Lower lobe of right lung (tissue), 2 donors: ENCODE data around the gene UTS2B. TPM values are rescaled to one million over a fixed set of nuclear protein-coding genes. Genes with fewer than 3 reads are reported as not detected.

Experiments
- ATAC-seq, 2 donors: fragments of 200-7000 bp; cut with Tn5 transposase; one replicate each; pipeline ENCODE4 v1.9.1; 2020 to 2022; ENCODE audit warnings: mild to moderate bottlenecking in 2 of 2, moderate library complexity in 2 of 2
- DNase-seq: peaks from one replicate; pipeline ENCODE4 v3.0.0-alpha.2; 2020
- H3K27ac ChIP-seq: fragments of 200-600 bp; one replicate; pipeline ENCODE4 v1.8.0; 2022
- H3K27me3 ChIP-seq: fragments of 200-600 bp; one replicate; pipeline ENCODE4 v1.8.0; 2022; ENCODE audit warnings: low read depth
- H3K36me3 ChIP-seq: fragments of 200-600 bp; one replicate; pipeline ENCODE4 v1.8.0; 2022; ENCODE audit warnings: mild to moderate bottlenecking
- H3K4me1 ChIP-seq: fragments of 200-600 bp; one replicate; pipeline ENCODE4 v1.8.0; 2022
- H3K4me3 ChIP-seq: fragments of 200-600 bp; one replicate; pipeline ENCODE4 v1.8.0; 2022; ENCODE audit warnings: mild to moderate bottlenecking
- H3K9me3 ChIP-seq: fragments of 200-600 bp; one replicate; pipeline ENCODE4 v1.8.0; 2022
- intact Hi-C: fragments of 100-400 bp; cut with DNase I; formaldehyde crosslinking; loops from one replicate; pipeline ENCODE4 v1.11.0; 2022
- total RNA-seq: library from RNA; stranded (reverse); fragmentation: NEBNext Ultra II Directional; extraction: Animal tissue kit (Norgen Biotek cat#: 25700); gene quantifications from one replicate; pipeline ENCODE4 v1.2.1, GENCODE V29; 2021
- TF ChIP-seq, protein P1 (sequence below): fragments of 200-600 bp; IDR thresholded peaks from one replicate; pipeline ENCODE4 v1.8.0; 2022; ENCODE audit warnings: antibody characterized with exemption, mild to moderate bottlenecking
- donor health status: DM: no; HTN: yes; CAD: no; lungs with severe emphysema.

UTS2B gene
- total RNA-seq, 1 donor from 2014 or later = 0.44 TPM

DNA sequence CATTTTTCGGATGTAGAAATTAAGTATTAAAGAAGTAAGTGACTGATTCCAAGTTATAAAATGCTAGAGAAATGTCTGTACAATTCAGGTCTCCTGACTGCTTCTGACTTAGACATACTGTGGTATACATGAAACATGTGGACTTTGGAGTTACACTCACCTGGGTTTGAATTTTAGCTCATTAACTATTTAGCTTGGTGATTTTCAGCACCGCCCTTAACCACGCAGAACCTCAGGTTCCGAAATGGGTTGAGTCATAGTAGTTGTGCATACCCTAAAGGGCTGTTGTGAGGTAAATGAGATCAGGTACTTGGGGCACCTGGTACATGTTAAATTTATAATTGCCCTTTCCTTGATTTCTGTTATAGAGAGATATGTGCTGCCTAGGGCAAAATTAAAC, 32.9 kb upstream of the UTS2B start:
- TF ChIP-seq, protein P1, sequence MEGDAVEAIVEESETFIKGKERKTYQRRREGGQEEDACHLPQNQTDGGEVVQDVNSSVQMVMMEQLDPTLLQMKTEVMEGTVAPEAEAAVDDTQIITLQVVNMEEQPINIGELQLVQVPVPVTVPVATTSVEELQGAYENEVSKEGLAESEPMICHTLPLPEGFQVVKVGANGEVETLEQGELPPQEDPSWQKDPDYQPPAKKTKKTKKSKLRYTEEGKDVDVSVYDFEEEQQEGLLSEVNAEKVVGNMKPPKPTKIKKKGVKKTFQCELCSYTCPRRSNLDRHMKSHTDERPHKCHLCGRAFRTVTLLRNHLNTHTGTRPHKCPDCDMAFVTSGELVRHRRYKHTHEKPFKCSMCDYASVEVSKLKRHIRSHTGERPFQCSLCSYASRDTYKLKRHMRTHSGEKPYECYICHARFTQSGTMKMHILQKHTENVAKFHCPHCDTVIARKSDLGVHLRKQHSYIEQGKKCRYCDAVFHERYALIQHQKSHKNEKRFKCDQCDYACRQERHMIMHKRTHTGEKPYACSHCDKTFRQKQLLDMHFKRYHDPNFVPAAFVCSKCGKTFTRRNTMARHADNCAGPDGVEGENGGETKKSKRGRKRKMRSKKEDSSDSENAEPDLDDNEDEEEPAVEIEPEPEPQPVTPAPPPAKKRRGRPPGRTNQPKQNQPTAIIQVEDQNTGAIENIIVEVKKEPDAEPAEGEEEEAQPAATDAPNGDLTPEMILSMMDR = no peak
- Histone ChIP-seq H3K36me3 (peaks cover 61% of the 10 kb centered on the region), H3K27ac (no peak overlapping the region), H3K4me1 (no peaks in the 10 kb centered on the region), H3K4me3 (no peak overlapping the region), H3K27me3 (no peaks in the 10 kb centered on the region), H3K9me3 (no peaks in the 10 kb centered on the region)
- intact Hi-C loops = no loop called here
- no peak for DNase-seq
- peak in 1 of 2 donors; percentile 16 for ATAC-seq

DNA sequence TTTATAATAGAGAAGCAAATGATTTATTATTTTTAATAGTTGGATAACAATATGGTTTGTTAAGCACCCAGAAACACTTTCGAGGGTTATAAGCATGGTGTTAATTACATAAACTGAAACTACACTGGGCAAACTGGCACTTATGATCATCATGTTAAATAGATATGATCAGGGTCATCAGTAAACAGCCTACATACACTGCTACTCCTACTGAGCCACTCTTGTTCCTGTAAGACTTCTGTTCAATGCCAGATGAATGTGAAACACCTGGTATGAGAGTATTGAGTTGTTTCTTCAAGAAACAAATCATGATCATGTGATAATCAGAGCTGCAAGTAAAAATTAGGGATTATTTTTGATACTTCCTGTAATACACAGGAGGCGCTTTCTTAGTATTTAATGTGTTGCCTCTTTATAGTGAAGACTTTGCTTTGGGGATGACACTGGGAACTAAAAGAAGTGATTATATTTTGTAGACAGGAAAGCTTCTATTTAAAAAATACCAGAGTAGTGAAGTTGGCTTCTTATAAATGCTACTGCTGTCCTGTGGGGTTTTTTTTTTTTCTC, 32.3 kb upstream of the UTS2B start:
- Histone ChIP-seq H3K4me3 (no peak overlapping the region), H3K9me3 (no peaks in the 10 kb centered on the region), H3K36me3 (peaks cover 67% of the 10 kb centered on the region), H3K27ac (no peak overlapping the region), H3K4me1 (no peaks in the 10 kb centered on the region), H3K27me3 (no peaks in the 10 kb centered on the region)
- ATAC-seq (no peak), DNase-seq (no peak)
- TF ChIP-seq, protein P1 = no peak
- intact Hi-C loops = no loop called here

DNA sequence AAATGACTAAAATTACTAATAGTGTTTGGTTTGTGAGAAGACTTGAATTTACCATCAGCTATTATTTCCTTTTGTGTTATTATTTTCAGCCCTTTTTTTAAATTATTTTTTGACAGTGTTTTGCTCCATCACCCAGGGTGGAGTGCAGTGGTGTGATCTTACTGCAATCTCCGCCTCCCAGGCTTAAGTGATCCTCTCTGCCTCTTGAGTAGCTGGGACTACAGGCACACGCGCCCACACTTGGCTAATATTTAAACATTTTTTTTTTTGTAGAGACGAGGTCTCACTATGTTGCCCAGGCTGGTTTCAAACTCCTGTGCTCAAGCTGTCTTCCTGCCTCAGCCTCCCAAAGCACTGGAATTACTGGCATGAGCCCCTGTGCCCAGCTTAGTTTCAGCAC, 31.7 kb upstream of the UTS2B start:
- H3K36me3 ChIP-seq = peaks cover 68% of the 10 kb centered on the region
- no peaks in the 10 kb centered on the region for H3K27me3 ChIP-seq
- no peak overlapping the region for H3K4me3 ChIP-seq
- DNase-seq = peak; percentile 35
- H3K27ac ChIP-seq = no peak overlapping the region
- intact Hi-C loops = no loop called here
- TF ChIP-seq, protein P1 = no peak
- H3K4me1 ChIP-seq = peaks cover 2% of the 10 kb centered on the region
- ATAC-seq = peak; percentile 77 to 91
- no peaks in the 10 kb centered on the region for H3K9me3 ChIP-seq

DNA sequence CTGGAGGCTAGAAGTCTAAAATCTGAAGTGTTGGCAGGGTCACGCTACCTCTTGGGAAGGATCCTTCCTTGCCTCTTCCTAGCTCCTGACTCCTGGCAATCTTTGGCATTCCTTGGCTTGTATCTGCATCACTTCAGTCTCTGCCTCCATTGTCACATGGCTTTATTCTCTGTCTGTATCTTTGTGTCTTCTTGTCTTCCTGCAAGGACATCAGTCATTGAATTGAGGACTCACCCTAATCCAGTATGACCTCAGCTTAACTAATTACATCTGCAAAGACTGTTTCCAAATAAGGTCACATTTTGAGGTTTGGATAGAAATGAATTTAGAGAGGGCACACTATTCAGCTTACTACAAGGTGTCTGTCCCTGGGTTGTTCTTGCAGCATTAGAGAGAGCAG, 31.1 kb upstream of the UTS2B start:
- intact Hi-C loops = no loop called here
- ATAC-seq (no peak), DNase-seq (no peak)
- H3K9me3 ChIP-seq = no peaks in the 10 kb centered on the region
- H3K4me1 ChIP-seq = peaks cover 8% of the 10 kb centered on the region
- TF ChIP-seq, protein P1 = no peak
- H3K4me3 ChIP-seq = no peak overlapping the region
- no peak overlapping the region for H3K27ac ChIP-seq
- peaks cover 68% of the 10 kb centered on the region for H3K36me3 ChIP-seq
- H3K27me3 ChIP-seq = no peaks in the 10 kb centered on the region

DNA sequence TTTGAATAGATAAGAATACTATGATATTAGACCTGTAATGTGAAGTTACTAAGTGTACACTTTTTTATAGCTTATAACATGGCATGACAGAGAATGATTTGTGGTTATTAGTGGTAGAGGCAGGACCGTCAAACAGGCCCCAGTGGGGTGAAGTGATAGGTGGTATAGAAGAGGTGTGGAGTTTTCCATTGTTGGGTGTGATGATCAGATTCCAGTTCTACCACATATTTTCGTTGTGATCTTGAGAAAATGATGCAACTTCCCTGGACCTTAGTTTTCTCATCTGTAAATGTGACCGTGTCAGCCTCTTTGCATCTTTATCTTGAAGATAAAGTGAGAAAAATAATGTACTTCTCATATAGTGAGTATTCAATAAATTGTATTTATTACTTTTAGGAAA, 30.3 kb upstream of the UTS2B start:
- H3K27me3 ChIP-seq = no peaks in the 10 kb centered on the region
- peaks cover 68% of the 10 kb centered on the region for H3K36me3 ChIP-seq
- peaks cover 16% of the 10 kb centered on the region for H3K4me1 ChIP-seq
- no peak overlapping the region for H3K27ac ChIP-seq
- H3K4me3 ChIP-seq = no peak overlapping the region
- DNase-seq (no peak), ATAC-seq (no peak)
- intact Hi-C loops = no loop called here
- TF ChIP-seq, protein P1 = no peak
- H3K9me3 ChIP-seq = no peaks in the 10 kb centered on the region
